ENCODE measurements around the gene OXCT1. TPM values are rescaled to one million over a fixed set of nuclear protein-coding genes. Genes with fewer than 3 reads are reported as not detected.
"Not testable (repeated sequence)": the region's sequence is repeated elsewhere in the genome, so short reads cannot be mapped to it uniquely, and the experiment has no call there.

OXCT1 gene
- total RNA-seq, 1 donor from 2014 or later, result 46.7 TPM

DNA sequence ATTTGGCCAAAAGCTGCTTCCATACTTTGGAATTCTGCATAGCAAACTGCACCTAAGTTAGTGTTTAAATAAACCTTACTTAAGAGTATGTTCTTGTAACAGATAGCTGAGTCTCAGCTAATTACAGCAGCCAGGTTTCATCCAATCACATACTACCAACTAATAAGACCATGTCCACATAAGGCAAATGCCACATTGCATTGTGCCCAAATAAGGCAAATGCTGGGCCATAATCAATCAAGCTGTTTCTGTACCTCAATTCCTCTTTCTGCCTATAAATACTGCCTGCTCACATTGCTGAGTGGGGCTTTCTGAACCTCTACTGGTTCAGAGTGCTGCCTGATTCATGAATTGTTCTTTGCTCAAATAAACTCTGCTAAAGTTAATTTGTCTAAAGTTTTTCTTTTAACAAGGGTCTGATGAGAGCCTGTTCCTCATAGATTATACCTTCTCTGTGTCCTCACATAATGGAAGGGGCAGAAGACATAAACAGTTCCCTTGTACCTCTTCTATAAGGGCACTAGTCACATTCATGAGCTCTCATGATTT is 4.4 kb upstream of the OXCT1 start:
- no peak for DNase-seq (ENCODE audit: low spot score)

DNA sequence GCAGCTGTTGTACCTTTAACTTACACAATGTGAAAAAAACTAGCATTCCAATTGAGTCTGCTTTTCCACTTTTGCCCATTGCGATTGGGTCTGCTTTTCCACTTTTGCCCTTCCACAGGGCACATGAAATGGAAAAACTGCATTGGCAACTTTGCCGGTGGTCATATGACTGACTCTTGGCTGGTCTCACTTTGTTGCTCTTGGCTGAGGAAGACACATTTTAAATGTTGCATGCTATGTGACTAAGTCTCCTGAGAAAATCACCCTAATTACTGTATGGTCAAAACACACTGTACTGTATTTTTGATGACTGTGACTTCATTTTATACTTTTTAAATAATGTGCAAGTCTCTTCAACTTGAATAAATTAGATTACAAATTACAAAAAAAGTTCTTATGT is 1.6 kb upstream of the OXCT1 start:
- no peak for DNase-seq (ENCODE audit: low spot score)

DNA sequence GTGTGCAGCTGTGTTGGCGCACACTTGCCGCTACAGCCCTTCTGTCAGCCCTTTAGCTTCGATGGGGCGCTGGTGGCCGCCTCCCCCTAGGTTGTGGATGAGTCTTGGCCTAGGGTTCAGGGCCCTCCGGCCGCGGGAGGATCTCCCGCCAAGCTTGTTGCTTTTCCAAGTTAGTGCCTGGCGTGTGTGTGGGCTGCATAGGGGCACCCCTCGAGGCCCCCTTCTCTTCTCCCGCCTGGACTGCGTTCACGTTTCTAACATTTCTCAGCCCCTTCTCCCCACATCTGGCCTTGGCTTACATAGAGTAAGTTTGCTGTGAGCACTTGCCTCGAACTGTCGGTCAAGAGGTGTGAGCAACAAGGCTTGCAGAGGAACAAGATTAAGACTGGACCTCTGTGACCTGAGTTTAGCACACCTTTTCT is 413 bp upstream of the OXCT1 start:
- no peak for DNase-seq (ENCODE audit: low spot score)

DNA sequence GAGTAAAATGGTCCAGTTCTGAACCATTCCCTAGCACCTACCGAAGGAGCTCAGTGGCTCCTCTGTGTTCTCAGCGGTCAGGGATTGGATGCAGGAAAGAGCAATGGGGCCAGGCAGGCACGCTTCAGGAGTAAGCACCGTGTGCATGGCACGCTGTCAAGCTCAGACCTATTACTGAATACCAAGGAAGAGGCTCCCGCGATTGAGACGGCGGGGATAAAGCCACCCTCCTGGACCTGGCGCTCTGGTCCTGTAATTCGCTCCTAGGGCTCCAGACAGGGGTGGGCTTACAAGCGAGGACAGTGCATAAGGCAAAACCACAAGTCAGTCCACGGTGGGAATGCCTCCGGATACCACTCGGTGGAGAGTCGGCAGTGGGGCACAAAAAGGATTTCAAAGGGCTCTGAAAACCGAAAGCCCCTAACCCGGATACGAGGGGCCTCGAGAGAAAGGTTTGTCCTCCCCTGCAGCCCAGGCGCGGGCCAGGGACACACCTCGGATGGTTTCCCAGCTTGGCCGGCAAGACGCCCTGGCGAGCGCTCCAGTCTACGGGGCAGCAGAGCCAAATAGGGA is 988 bp downstream of the OXCT1 start:
- peak; percentile 91 for DNase-seq (ENCODE audit: low spot score)

DNA sequence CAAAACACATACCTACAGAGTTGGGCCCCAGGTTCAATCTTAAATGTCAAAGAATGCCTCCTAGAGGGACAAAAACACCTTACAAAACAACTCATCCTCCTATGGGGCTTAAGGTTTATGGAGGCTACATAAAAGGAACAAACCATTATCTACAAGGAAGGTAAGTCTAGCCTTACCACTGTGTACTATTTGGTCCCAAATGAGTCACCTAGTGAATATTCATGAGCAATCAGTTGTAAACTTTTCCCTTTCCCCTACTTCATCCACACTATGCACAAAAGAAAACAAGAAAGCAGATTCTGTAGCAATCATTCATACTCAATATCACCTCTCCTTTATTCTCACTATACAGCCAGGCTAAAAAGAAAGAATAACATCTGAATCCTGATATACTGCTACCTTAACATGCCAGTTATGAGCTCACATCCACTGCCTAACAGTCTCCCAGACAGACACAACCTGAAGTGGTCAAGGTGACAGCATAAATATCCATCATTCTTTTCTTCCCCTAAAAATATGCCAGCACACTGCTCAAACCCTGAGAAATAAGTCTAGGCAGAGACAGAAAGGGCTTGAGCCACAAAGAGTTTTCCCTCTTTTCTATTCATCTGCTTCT is 6.2 kb downstream of the OXCT1 start:
- DNase-seq (ENCODE audit: low spot score), result no peak

DNA sequence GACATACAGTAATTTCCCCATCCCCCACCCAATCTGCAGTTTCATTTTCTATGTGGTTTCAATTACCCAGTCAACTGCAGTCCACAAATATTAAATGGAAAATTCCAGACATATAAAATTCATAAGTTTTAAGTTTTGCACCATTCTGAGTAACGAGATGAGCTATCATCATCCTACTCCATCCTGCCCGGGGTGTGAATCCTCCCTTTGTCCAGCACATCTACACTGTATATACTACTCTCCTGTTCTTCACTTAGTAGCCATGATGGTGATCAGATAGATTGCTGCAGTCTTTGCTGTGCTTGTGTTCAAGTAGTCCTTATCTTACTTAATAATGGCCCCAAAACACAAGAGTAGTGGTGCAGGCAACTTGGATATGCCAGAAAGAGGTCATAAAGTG is 11.3 kb downstream of the OXCT1 start:
- no peak for DNase-seq (ENCODE audit: low spot score)

DNA sequence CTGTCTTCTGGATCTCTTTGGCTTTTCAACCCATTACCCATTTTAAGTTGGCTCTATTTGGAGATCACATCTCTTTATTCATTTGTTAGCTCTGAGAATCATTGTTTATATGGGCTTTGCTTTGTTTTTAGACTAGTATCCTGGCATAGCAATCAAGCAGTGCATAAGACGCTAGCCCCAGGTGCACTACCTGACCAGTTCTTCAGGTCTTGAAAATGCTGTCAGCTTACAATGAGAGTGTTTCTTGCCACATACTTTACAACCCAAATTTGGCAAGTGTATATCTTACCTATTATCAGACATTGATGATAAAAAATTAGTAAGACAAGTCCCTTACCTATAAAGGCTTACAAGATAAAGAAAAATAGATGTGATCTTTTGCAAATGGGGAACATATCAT is 12.2 kb downstream of the OXCT1 start:
- DNase-seq (ENCODE audit: low spot score), result no peak

DNA sequence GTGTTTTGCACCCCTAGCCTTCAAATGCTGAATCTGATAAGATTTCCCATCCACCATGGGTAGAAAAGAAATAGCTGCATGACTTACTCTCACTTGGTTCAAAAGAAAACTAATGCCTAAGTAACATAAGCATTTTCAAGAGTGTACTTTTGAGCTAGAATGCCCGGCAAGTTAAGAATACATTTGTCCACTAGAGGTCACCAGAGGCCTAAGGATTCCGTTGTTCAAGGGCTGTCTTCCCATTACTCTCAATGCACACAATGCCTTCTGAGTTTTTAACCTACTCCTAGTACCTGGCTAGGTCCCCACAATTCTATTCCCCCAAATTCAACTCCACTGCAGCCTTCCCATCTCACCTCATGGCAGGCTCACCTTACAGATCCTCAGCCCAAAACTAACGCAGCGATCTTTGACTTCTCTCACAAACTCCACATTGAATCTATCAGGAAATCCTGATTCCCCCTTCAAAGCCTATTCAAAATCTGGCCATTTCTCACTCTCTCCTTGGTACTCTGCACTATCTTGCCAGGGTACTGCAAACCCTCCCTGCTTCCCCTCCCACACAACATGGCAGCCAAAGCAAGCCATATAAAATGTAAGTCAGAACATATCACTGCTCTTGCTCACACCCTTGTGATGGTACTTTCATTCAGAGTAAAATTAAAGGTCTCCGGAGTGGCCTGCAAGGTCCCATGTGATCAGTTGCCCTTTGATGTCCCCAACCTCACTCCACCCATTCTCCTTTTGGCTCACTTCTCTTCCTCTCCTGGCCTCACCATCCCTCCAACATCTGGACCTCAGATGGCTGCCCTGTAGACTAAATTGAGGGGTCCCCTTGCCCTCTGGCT is 13.4 kb downstream of the OXCT1 start:
- no peak for DNase-seq (ENCODE audit: low spot score)

DNA sequence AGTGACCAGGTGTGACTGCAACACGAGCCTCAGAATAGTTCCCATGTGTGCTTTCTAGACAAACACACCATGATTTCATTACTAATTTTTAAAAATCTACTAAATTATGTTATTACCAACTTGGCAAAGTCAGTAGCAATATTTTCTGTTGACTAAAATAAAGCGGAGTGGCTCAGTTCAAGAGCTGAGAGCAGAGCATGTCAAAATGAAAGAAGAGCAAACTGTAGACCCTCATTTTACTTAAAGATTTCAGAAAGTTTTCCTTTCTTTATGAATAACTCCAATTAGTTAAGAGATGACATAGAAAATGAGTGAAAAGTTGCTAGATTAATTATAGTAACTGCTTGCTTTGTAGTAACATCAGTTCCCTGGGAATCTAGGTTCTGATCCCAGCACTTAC is 17.9 kb downstream of the OXCT1 start:
- no peak for DNase-seq (ENCODE audit: low spot score)

DNA sequence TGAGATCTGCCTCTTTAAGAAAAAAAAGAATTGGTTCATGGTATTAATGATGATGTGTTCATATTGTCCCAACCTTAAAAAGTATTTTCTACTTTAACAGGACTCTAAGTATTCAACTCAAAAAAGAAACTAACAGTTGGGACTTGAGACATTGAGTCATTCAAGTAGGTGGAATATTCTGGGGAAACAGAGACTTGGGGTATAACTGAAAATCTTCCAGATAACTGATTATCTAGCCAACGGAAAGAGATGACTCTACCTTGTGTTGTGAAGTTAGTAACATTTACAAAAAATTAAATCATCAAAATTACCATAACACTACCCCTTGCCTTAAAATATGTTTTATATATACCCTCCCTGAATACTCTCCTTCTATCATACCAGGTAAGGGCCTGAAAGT is 19.1 kb downstream of the OXCT1 start:
- no peak for DNase-seq (ENCODE audit: low spot score)

DNA sequence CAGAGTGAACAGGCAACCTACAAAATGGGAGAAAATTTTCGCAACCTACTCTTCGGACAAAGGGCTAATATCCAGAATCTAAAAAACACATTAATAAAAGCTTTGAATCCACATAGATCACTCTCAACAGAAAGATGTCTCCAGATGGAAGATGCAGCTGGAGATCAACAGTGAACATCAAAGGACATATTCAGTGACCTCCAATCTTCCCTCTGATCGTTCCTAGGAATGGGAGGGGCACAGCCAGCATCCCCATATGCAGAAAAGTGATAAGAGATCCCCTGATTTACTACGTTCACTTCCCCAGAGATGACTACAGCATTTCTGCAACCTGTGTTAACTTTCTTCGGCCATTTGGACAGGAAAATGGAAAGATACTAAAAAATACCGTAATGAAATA is 21.2 kb downstream of the OXCT1 start:
- DNase-seq (ENCODE audit: low spot score), result no peak

DNA sequence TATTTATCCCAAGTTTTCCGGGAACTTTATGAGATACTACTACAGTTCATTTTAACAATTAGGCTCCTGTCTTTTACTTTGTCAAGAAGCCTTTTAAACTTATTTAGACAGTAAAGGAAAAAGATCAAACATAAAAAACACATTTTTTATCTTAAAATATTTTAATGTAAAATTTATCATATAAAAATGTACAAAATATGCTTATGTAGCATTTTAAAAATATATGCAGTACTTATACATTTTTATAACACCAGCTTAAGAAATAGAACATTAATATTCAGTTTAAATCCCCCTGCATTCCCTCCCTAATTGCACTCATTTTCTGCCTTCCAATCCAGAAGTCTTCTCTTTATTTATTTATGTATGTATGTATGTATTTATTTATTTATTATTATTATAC is 24.5 kb downstream of the OXCT1 start:
- DNase-seq (ENCODE audit: low spot score), result not testable (repeated sequence)

DNA sequence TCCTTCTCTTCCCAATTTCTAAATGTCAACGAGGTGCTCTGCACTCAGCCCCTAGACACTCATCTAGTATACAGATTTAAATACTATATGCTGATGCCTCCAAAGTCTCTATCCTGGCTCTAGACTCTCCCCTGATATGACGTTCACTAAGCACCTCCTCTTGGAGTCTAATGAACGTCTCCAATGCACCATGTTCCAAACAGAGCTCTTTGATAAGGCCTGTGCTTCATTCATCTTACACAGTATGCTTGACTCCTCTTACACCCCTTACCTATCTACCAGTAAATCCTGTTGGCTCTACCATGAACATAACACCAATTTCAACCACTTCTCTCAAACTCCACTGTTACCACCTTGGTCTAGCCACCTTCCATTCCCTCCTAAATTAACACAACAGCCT is 25.7 kb downstream of the OXCT1 start:
- DNase-seq (ENCODE audit: low spot score), result no peak

DNA sequence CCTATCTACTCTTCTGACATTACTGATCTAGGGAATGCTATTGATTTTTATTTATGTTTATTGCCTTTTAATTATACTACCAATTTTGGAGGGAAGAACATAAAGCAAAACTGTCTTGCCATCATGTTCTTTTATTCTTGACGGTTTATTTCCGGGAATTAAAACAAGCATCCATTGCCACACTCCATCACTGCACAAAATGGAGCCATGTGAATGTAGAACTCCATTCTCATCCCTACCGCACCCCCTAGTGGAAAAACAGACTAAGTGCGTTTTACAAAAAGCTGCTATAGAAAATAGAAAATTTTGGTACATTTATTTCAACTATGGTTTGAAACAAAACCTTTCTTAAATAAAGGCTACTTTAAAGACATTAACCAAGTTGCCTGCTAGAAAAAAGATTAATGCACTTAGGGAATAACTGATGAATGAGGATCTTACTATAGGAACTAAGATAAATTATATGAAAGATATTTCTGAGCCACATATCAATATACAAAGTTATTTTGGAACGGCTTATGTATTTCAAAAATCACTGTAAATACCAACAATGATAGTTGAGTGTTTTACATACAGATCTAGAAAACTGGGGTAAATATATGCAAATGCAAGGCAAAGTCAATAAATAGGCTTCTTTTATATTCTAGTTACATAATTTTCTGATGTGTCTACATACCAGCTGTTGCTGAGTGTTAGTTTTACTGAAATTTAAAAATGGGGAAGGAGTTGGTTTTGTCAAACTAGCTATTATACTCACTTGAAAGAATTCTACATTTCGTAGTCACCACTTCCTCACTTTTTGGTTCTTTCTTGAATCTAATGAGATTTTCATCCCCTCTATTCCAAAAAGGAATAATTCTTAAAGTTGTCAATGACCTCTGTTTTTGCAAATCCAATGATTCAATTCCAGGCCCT is 26.5 kb downstream of the OXCT1 start:
- DNase-seq (ENCODE audit: low spot score), result no peak

DNA sequence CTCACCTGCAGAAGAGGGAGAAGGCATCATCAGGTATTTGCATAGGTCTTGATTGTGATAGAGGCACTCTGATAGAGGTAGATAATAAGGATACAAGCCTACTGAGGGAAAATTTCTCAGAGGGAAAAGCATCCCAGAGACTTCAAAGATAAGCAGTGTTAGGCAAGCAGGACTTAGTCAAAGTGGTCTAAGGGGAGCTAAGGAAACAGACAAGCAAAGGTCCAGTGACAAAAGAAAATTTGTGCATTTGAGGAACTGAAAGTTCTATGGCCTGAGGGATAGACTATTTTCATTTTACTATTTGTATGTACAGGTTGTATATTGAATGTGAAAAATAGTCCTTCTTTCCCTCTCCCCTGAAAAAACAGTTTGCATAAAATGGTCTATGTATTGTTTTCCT is 27.4 kb downstream of the OXCT1 start:
- DNase-seq (ENCODE audit: low spot score), result no peak

DNA sequence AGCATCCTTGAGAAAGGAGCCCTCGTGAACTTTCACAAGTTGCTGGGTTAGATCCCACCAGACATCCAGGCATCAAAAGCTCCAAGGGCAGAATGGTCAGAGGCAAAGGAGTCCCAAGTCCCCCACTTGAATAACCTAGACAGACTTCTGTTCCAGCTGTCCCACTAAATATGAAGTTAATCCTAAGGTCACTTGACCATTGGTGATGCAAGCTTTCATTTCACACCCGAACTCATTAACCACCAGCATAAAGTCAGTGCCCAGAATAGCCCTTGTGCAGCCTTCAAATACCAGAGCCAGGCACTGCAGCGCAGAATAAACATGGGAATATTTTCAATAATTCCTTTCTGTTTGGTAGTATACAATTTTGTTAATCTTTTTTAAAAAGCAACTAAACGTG is 28.9 kb downstream of the OXCT1 start:
- no peak for DNase-seq (ENCODE audit: low spot score)

DNA sequence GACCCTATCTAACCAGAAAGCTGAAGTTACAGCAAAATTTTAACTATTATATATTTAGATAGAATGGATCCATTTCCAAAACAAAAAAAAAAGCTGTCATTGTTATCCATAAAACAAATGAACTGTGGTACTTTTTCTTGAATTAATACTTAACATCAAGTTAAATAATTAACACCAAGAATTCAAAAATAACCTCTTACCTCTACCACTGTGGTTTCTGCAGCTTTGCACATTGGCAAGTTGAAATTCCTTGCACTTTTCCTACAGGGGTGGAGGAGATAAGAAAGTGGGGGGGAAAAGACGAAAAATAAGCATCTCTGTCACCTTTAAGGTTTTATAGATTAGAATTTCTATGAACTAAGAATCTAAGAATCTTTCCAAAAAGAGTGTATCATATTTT is 30.0 kb downstream of the OXCT1 start:
- no peak for DNase-seq (ENCODE audit: low spot score)

DNA sequence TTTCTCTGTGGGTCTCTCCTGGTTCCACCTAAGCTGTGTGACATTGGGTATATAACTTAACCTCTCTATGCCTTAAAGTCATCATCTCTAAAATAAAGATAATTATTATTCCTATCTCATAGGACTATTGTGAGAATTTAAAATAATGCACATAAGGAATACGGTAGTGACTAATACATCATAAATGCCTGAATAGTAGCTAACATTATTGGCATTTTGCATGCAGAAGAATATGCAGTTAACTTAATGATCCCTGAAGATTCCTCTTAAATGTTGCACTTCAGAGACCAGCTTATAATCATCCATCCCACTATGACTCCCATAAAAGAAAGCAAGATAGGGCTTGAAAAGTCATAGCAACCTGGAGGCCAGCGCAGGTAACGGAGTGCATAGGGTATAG is 32.4 kb downstream of the OXCT1 start:
- DNase-seq (ENCODE audit: low spot score), result no peak

DNA sequence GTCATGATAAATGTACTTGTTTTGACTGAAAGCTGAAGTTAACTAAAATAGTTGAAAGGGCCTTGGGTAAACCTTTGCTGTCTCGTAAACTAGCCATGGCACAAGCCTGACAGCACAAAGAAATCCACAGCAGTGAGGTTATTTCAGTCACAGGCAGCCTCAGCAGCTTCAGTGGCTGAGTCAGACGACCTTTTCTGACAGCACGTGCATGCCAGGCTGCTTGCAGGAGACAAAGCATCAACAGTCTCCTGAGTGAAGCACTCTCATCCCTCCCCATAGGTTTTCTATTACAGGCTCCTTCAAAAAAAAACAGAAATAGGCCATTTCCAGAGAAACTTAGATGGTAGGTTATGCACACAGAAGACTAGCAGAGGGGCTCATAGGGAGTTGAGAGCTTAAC is 34.6 kb downstream of the OXCT1 start:
- no peak for DNase-seq (ENCODE audit: low spot score)

DNA sequence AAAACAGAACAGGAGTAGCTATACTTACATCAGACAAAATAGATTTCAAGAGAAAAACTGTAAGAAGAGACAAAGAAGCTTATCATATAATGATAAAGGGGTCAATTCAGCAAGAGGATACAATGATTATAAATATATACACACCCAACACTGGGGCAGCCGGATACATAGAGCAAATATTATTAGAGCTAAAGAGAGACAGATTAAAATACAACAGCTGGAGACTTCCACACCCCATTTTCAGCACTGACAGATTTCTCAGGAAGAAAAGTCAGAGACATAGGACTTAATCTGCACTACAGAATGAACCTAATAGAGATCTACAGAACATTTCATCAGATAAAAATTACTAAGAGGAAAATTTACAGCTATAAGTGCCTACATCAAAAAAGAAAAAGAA is 35.7 kb downstream of the OXCT1 start:
- no peak for DNase-seq (ENCODE audit: low spot score)

DNA sequence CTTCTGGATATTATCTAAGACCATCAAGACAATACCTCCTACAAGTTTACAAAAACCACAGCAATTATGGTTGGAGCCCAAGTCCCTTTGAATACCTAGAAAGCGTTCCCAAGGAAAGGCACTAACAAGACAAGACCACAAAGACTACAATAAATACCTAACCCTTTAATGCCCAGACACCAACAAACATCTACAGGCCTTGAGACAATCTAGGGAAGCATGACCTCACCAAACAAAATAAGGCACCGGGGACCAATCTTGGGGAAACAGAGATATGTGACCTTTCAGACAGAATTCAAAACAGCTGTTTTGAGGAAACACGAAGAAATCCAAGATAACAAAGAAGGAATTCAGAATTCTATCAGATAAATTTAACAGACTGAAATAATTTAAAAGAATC is 37.8 kb downstream of the OXCT1 start:
- DNase-seq (ENCODE audit: low spot score), result no peak

Data from mesenteric fat pad (tissue), 1 donor.